K562 (cell line): Measurements from ENCODE around the gene CCDC187. TPM values are rescaled to one million over a fixed set of nuclear protein-coding genes. Genes with fewer than 3 reads are reported as not detected.
A peak's percentile ranks its signal among the peaks of the same experiment; 100 is the strongest.

Source experiments
- ATAC-seq: fragments of 200-7000 bp; cut with Tn5 transposase; 3 replicates; pipeline ENCODE4 v1.9.1; 2020; ENCODE audit warnings: moderate library complexity
- BruUV-seq: library from RNA; stranded (reverse); fragments of 400-500 nt; replicated peaks from 2 replicates; lab custom pipeline; 2021; lab: Mats Ljungman, UMichigan
- CTCF ChIA-PET: fragments of 300-600 bp; formaldehyde crosslinking; extraction: SDS; loops from one replicate; lab custom pipeline; 2021; ENCODE audit warnings: low intra/inter-chr PET ratio; lab: Yijun Ruan, JAX
- POLR2A ChIA-PET: fragments of 300-600, 350-650 bp; sonication (Branson Sonifier 250); formaldehyde crosslinking; extraction: SDS; loops from one replicate; lab custom pipeline; 2021; ENCODE audit warnings: antibody characterized with exemption, inconsistent platforms; lab: Yijun Ruan, JAX
- DNase-seq, 4 experiments: peaks; one replicate each; pipeline versions ENCODE4 v3.0.0 to v3.0.0-alpha.2; 2011 to 2018; ENCODE audit warnings: low spot score in 3 of 4, mixed read lengths in 3 of 4; ENCODE audit errors: extremely low read depth in 1 of 4
- FAIRE-seq: peaks from 2 replicates; lab custom pipeline; 2011; peaks lifted over from hg19 to GRCh38; lab: Jason Lieb, UNC
- H2AFZ ChIP-seq: 2 replicates; pipeline ENCODE4 v1.6.0; 2011; ENCODE audit warnings: low read depth, low read length, control low read depth, inconsistent platforms
- H3K27ac ChIP-seq: fragments of 200-600 bp; 3 replicates; pipeline ENCODE4 v1.8.0; 2011; ENCODE audit warnings: low read depth, mild to moderate bottlenecking, control low read depth, inconsistent platforms, low read length, moderate library complexity, mixed read lengths; ENCODE audit errors: extremely low read depth
- H3K27me3 ChIP-seq, 2 experiments: fragments of 300-600 bp in 1 of 2; 2 replicates in 1 of 2; 3 replicates in 1 of 2; pipeline versions ENCODE4 v1.6.0 to v1.8.0; 2011; ENCODE audit warnings: inconsistent platforms in 2 of 2, low read length in 2 of 2, mild to moderate bottlenecking in 1 of 2, mixed read lengths in 1 of 2, moderate library complexity in 1 of 2; ENCODE audit not compliant: control insufficient read depth in 2 of 2, insufficient read depth in 2 of 2
- H3K36me3 ChIP-seq: fragments of 300-600 bp; 3 replicates; pipeline ENCODE4 v1.8.0; 2011; ENCODE audit warnings: mild to moderate bottlenecking, low read length, inconsistent platforms; ENCODE audit not compliant: control insufficient read depth, insufficient read depth
- H3K4me1 ChIP-seq, 2 experiments: fragments of 200-600 bp in 1 of 2; replicated peaks in 1 of 2; 2 replicates in 1 of 2; 3 replicates in 1 of 2; pipeline versions ENCODE4 v1.5.1 to v1.8.0; 2011; ENCODE audit warnings: inconsistent platforms in 2 of 2, low read length in 2 of 2, mild to moderate bottlenecking in 1 of 2, mixed read lengths in 1 of 2, moderate library complexity in 1 of 2; ENCODE audit not compliant: control insufficient read depth in 2 of 2, insufficient read depth in 2 of 2
- H3K4me2 ChIP-seq: 2 replicates; pipeline ENCODE4 v1.6.1; 2011; ENCODE audit warnings: low read length, control low read depth, inconsistent platforms, mixed read lengths; ENCODE audit not compliant: insufficient read depth
- H3K4me3 ChIP-seq: fragments of 200-600 bp; sonication (generic), shearing (Covaris generic); 2 replicates; pipeline ENCODE4 v1.5.1; 2016; ENCODE audit warnings: control low read depth, inconsistent platforms
- H3K79me2 ChIP-seq: fragments of 200-600 bp; 3 replicates; pipeline ENCODE4 v1.8.0; 2011; ENCODE audit warnings: low read length, inconsistent platforms; ENCODE audit not compliant: control insufficient read depth, insufficient read depth
- H3K9ac ChIP-seq, 2 experiments: 2 replicates each; pipeline versions ENCODE4 v1.6.0 to v1.6.1; 2011; ENCODE audit warnings: low read depth in 2 of 2, low read length in 2 of 2, control low read depth in 1 of 2, inconsistent platforms in 1 of 2, mild to moderate bottlenecking in 1 of 2, mixed read lengths in 1 of 2; ENCODE audit not compliant: insufficient read depth in 1 of 2
- H3K9me1 ChIP-seq: one replicate; pipeline ENCODE4 v1.6.0; 2011; ENCODE audit warnings: inconsistent platforms, mild to moderate bottlenecking, low read length, moderate library complexity; ENCODE audit not compliant: control insufficient read depth, insufficient read depth
- H3K9me3 ChIP-seq: replicated peaks from 2 replicates; pipeline ENCODE4 v1.5.1; 2011; ENCODE audit warnings: low read depth, low read length, inconsistent platforms; ENCODE audit not compliant: control insufficient read depth, insufficient read depth
- H4K20me1 ChIP-seq: replicated peaks from 2 replicates; pipeline ENCODE4 v1.6.1; 2011; ENCODE audit warnings: low read length, inconsistent platforms, mixed read lengths; ENCODE audit not compliant: control insufficient read depth, insufficient read depth
- ARHGAP35 ChIP-seq: fragments of 450-650 bp; IDR thresholded peaks from 2 replicates; pipeline ENCODE4 v1.6.1; 2018; ENCODE audit not compliant: partially characterized antibody
- CBFA2T2 ChIP-seq: fragments of 450-650 bp; conservative IDR thresholded peaks from 2 replicates; pipeline ENCODE4 v1.6.1; 2017; ENCODE audit warnings: mild to moderate bottlenecking
- KDM1A ChIP-seq, 2 experiments: fragments of 450-650 bp; IDR thresholded peaks; 2 replicates each; pipeline ENCODE4 v1.6.1; 2016; ENCODE audit warnings: mild to moderate bottlenecking in 2 of 2
- NR2C2 ChIP-seq, 2 experiments: fragments of 200-800 bp in 1 of 2; sonication (Bioruptor generic) in 1 of 2; sonication (generic) in 1 of 2; formaldehyde crosslinking in 1 of 2; IDR thresholded peaks; 2 replicates each; pipeline versions ENCODE4 v1.6.1 to v1.8.0; 2016 to 2022; ENCODE audit warnings: mild to moderate bottlenecking in 1 of 2, missing compliant biosample characterization in 1 of 2, missing genetic modification characterization in 1 of 2, missing genetic modification reagents in 1 of 2
- PHF20 ChIP-seq: fragments of 450-650 bp; IDR thresholded peaks from 2 replicates; pipeline ENCODE4 v1.6.1; 2018; ENCODE audit not compliant: partially characterized antibody
- PTTG1 ChIP-seq: fragments of 450-650 bp; IDR thresholded peaks from 2 replicates; pipeline ENCODE4 v1.6.1; 2016; ENCODE audit warnings: low read depth, mild to moderate bottlenecking, missing genetic modification characterization, missing compliant biosample characterization
- SAFB ChIP-seq: fragments of 200-400 bp; formaldehyde crosslinking; IDR thresholded peaks from 2 replicates; pipeline ENCODE4 v1.6.1; 2017; ENCODE audit warnings: low read depth, low read length, borderline replicate concordance
- TRIM24 ChIP-seq, 2 experiments: fragments of 450-650 bp; IDR thresholded peaks; 2 replicates each; pipeline ENCODE4 v1.6.1; 2016
- XRCC3 ChIP-seq: fragments of 450-650 bp; IDR thresholded peaks from 2 replicates; pipeline ENCODE4 v1.6.1; 2017; ENCODE audit warnings: mild to moderate bottlenecking, moderate library complexity
- ZNF699 ChIP-seq: fragments of 250-450 bp; sonication (Bioruptor Pico); IDR thresholded peaks from 2 replicates; pipeline ENCODE4 v1.8.0; 2021; ENCODE audit warnings: mild to moderate bottlenecking, moderate library complexity; ENCODE audit not compliant: insufficient replicate concordance
- ZNF766 ChIP-seq: fragments of 200-800 bp; sonication (Bioruptor generic); conservative IDR thresholded peaks from 2 replicates; pipeline ENCODE4 v1.6.1; 2016; ENCODE audit warnings: missing genetic modification characterization, missing compliant biosample characterization
- WGBS: fragments of 100-300 bp; shearing (Covaris generic); methylation state at CpG from one replicate; pipeline ENCODE4 v1.1.6; 2016; ENCODE audit warnings: low coverage, mixed read lengths; ENCODE audit not compliant: insufficient coverage; ENCODE audit errors: missing lambda C conversion rate; 5-methylcytosine and 5-hydroxymethylcytosine counted together
- in situ Hi-C: fragments of 300-500 bp; cut with MboI; formaldehyde crosslinking; loops from 4 replicates; pipeline ENCODE4 v1.15.0; 2018; ENCODE audit warnings: inconsistent platforms, mixed read lengths
- intact Hi-C: fragments of 100-400 bp; cut with micrococcal nuclease; formaldehyde crosslinking; loops from 2 replicates; pipeline ENCODE4 v1.14.2; 2022
- polyA plus RNA-seq, 8 experiments: library from polyadenylated mRNA; depleted of rRNA in 4 of 8; stranded (reverse) in 5 of 8; unstranded in 3 of 8; fragments of >200 nt; fragmentation: Nextera tagmentation in 2 of 8; fragmentation: Illumina TruSeq in 1 of 8; extraction: Ambion mirVana in 2 of 8; extraction: Trizol in 1 of 8; gene quantifications; 2 replicates each; pipeline versions ENCODE4 v1.2.1 to v1.2.3, GENCODE V29; 2011 to 2014; ENCODE audit warnings: inconsistent platforms in 1 of 8, missing spikeins in 1 of 8
- total RNA-seq, 7 experiments: library from RNA; depleted of rRNA in 6 of 7; stranded (reverse); fragments of >200 nt in 6 of 7; fragmentation: Illumina TruSeq in 2 of 7; extraction: Trizol in 2 of 7; gene quantifications; 2 replicates each; pipeline versions ENCODE4 v1.2.1 to v1.2.3, GENCODE V29; 2011 to 2021; ENCODE audit warnings: low replicate concordance in 1 of 7
- TF ChIP-seq, protein P1 (sequence below): fragments of 250-450 bp; sonication (Bioruptor Pico); IDR thresholded peaks from 2 replicates; pipeline ENCODE4 v1.4.0; 2020; ENCODE audit warnings: mild to moderate bottlenecking, moderate library complexity
- TF ChIP-seq, protein P2 (sequence below): fragments of 250-450 bp; sonication (Bioruptor Pico); IDR thresholded peaks from 2 replicates; pipeline ENCODE4 v1.4.0; 2020; ENCODE audit warnings: borderline replicate concordance

The CCDC187 gene
- total and polyA plus RNA-seq, 9 of the 15 experiments (the other 6 are each of a cell fraction or from before 2014, with no cell fraction given): not detected

DNA sequence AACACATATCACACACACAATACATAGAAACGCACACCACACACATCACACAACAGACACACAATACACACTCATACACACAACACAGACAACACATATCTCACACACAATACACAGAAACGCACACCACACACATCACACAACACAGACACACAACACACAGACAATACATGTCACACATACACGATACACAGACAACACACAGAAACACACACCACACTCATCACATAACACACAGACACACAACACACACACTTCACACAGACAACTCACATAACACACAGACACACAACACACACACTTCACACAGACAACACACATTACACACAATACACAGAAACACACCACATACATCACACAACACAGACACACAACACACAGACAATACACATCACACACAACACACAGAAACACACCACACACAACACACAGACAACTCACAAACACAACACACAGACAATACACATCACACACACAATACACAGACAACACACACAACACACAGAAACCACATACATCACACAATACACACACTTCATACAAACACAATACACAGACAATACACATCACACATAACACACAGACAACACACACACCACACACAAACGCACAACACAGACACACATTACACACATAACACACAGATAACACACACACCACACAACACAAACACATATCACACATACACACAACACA, 4.3 kb upstream of the CCDC187 start (continued):
- TF ChIP-seq PHF20 (peak; percentile 85), KDM1A (IDR thresholded peaks at IDR 0.05) (peak in 1 of 2 experiments; percentile 19; a peak in 2 of 4 replicates), ARHGAP35 (peak; percentile 42), TRIM24 (IDR thresholded peaks at IDR 0.05) (peak; percentile 36 to 65)

DNA sequence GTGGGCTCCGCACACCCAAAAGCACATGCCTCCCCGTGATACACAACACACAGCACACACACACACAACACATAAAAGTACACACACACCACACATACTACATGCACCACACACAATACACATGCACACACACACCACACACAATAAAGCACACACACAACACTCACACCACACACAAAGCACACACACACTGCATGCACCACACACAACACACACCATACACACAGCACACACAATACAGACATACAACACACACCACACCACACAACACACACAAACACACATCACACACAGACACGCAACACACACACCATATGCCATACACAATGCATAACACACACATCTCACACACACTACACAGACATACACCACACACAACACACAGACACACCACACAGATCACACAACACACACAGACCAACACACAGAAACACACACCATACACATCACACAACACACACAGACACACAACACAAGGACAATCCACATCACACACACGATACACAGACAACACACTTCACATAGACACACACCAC, 3.4 kb upstream of the CCDC187 start:
- FAIRE-seq (no peak), DNase-seq (no peak), ATAC-seq (no peak)
- 12% methylated on average over 4 of the region's 4 CpGs for WGBS
- Histone ChIP-seq H3K27ac (no peak overlapping the region), H3K27me3 (peaks cover 5 to 35% of the 10 kb centered on the region in 2 experiments; a peak in 4 of 5 replicates), H3K79me2 (no peaks in the 10 kb centered on the region), H3K9ac (no peak overlapping the region), H2AFZ (peak overlapping the region; percentile 34), H3K4me1 (peaks cover 5 to 67% of the 10 kb centered on the region in 2 experiments; a peak in 3 of 5 replicates), H3K9me1 (no peaks in the 10 kb centered on the region), H3K36me3 (no peaks in the 10 kb centered on the region; the same call in 2 of the 3 replicates), H3K9me3 (peaks cover 12% of the 10 kb centered on the region; the same call in 1 of the 2 replicates), H3K4me2 (peak overlapping the region; percentile 40), H3K4me3 (no peak overlapping the region), H4K20me1 (no peaks in the 10 kb centered on the region; the same call in none of the 2 replicates)
- no TSS peak for BruUV-seq
- intact Hi-C loops (no loop called here), in situ Hi-C loops (no loop called here)
- POLR2A ChIA-PET: no interaction called here
- CTCF ChIA-PET: no interaction called here
- TF ChIP-seq, protein P1, sequence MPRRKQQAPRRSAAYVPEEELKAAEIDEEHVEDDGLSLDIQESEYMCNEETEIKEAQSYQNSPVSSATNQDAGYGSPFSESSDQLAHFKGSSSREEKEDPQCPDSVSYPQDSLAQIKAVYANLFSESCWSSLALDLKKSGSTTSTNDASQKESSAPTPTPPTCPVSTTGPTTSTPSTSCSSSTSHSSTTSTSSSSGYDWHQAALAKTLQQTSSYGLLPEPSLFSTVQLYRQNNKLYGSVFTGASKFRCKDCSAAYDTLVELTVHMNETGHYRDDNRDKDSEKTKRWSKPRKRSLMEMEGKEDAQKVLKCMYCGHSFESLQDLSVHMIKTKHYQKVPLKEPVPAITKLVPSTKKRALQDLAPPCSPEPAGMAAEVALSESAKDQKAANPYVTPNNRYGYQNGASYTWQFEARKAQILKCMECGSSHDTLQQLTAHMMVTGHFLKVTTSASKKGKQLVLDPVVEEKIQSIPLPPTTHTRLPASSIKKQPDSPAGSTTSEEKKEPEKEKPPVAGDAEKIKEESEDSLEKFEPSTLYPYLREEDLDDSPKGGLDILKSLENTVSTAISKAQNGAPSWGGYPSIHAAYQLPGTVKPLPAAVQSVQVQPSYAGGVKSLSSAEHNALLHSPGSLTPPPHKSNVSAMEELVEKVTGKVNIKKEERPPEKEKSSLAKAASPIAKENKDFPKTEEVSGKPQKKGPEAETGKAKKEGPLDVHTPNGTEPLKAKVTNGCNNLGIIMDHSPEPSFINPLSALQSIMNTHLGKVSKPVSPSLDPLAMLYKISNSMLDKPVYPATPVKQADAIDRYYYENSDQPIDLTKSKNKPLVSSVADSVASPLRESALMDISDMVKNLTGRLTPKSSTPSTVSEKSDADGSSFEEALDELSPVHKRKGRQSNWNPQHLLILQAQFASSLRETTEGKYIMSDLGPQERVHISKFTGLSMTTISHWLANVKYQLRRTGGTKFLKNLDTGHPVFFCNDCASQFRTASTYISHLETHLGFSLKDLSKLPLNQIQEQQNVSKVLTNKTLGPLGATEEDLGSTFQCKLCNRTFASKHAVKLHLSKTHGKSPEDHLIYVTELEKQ (CRISPR knock-in tag): no peak
- no peak; the same call in 1 of the 2 replicates for TF ChIP-seq CBFA2T2
- no peak for TF ChIP-seq ZNF699
- no peak for TF ChIP-seq ZNF766 (CRISPR knock-in tag)
- TF ChIP-seq NR2C2 (CRISPR knock-in tag; IDR thresholded peaks at IDR 0.05): 0 out of 2 replicates have a peak, but pooled peaks have one; percentile 65
- no peak for TF ChIP-seq NR2C2 (tag; IDR thresholded peaks at IDR 0.05)
- TF ChIP-seq PTTG1 (tag): no peak
- TF ChIP-seq, protein P2, sequence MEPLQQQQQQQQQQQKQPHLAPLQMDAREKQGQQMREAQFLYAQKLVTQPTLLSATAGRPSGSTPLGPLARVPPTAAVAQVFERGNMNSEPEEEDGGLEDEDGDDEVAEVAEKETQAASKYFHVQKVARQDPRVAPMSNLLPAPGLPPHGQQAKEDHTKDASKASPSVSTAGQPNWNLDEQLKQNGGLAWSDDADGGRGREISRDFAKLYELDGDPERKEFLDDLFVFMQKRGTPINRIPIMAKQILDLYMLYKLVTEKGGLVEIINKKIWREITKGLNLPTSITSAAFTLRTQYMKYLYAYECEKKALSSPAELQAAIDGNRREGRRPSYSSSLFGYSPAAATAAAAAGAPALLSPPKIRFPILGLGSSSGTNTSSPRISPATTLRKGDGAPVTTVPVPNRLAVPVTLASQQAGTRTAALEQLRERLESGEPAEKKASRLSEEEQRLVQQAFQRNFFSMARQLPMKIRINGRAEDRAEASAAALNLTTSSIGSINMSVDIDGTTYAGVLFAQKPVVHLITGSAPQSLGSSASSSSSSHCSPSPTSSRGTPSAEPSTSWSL (CRISPR knock-in tag): no peak
- no peak for TF ChIP-seq XRCC3
- no peak for TF ChIP-seq SAFB
